Measurements from ENCODE around the gene NPAS1. TPM values are rescaled to one million over a fixed set of nuclear protein-coding genes. Genes with fewer than 3 reads are reported as not detected.

Gene NPAS1
- total RNA-seq, 1 donor from 2014 or later, result 3.6 TPM

DNA sequence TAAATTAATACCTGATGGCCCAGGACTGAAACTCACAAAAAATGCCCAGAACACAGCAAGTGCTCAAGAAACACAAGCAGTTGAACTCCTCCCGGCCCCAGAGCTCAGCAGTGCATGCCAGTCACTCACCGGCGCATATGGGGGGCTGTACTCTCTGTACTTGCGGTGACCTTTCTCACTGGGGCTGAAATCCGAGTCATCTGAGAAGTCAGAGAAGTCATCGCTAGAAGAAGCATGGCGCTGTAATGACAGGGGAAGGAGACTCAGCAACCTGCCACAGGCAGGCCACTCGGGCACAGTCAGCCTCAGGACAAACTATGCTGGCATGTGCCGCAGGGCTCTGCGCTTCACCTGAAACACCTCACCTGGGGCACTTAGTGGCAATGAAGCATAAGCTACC lies 74.2 kb downstream of the NPAS1 start:
- Mint-ChIP-seq H3K4me1 (ENCODE audit: low read depth, unreplicated experiment) (peaks cover 9% of the 10 kb centered on the region), H3K36me3 (ENCODE audit: low read depth, unreplicated experiment) (peaks cover 24% of the 10 kb centered on the region), H3K4me3 (ENCODE audit: unreplicated experiment) (no peak overlapping the region), H3K27me3 (ENCODE audit: low read depth, unreplicated experiment) (no peaks in the 10 kb centered on the region), H3K9me3 (ENCODE audit: unreplicated experiment) (no peaks in the 10 kb centered on the region), H3K27ac (ENCODE audit: unreplicated experiment) (no peak overlapping the region)
- peaks cover 74% of the 10 kb centered on the region for H3K79me2 ChIP-seq (ENCODE audit: insufficient read depth, low read length)
- no peaks in the 10 kb centered on the region for H3K27me3 ChIP-seq (ENCODE audit: insufficient read depth, low read length)
- H3K9me3 ChIP-seq (ENCODE audit: insufficient read depth, low read depth, low read length), result no peaks in the 10 kb centered on the region
- DNase-seq (ENCODE audit: low read depth) (no peak), FAIRE-seq (no peak)
- peaks cover 22% of the 10 kb centered on the region for H3K36me3 ChIP-seq (ENCODE audit: insufficient read depth, low read length)
- H4K20me1 ChIP-seq (ENCODE audit: insufficient read depth, low read length), result peaks cover 59% of the 10 kb centered on the region
- H3K9ac ChIP-seq (ENCODE audit: low read length), result no peak overlapping the region
- no peak overlapping the region for H3K4me3 ChIP-seq (ENCODE audit: insufficient read depth, low read depth, low read length)
- H3K4me2 ChIP-seq (ENCODE audit: low read length), result no peak overlapping the region
- H2AFZ ChIP-seq (ENCODE audit: low read depth, low read length), result no peak overlapping the region
- H3K27ac ChIP-seq (ENCODE audit: low read depth, low read length), result no peak overlapping the region
- peaks cover 31% of the 10 kb centered on the region for H3K4me1 ChIP-seq (ENCODE audit: insufficient read depth, low read length)
- TF ChIP-seq CTCF (IDR thresholded peaks at IDR 0.05; ENCODE audit: insufficient read depth, low read depth, low read length) (no peak), EZH2 (IDR thresholded peaks at IDR 0.05; ENCODE audit: insufficient read depth, low read length) (no peak)

DNA sequence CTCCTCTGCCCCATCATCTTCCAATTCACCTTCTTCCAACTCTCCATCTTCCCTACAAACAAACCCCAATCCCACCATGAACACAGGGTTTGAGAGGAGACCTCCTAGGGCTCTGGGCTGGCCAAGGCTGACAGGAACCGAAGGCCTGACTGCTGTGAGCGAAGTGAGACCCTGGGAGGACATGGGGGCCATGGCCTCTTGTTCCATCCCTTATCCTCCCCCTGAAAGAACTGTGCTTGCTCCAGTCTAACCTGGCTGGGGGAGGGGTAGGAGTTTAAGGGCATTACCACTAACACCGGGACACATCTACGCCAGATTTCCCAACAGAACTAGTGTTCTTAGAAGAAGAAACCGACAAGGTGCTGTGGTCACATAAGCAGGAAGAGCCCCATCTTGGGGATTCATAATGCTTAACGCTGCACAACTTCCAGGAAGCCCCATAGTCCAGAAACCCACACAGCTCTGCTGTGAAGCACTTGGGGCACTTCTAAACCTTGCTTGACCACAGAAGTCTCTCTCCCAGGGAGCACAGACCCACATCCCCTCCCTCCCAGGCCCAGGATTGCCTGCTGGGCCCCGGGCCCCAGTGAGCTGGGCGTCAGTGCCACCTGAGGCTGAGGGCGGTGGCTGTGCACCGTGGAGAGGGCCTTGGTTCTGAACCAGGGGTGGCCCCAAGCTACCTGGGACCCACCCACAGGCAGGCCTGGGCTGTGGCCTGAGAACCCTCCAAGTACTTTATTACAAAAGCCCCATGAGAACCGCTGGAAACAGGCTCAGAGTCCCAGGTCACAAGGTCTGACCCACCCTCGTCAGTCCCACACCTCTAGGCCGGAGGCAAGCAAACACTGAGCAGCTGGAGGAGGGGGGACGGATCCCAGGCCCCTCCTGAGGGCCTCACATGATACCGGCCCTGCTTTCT lies 75.2 kb downstream of the NPAS1 start:
- Histone ChIP-seq H3K4me1 (ENCODE audit: insufficient read depth, low read length) (peaks cover 31% of the 10 kb centered on the region), H3K27ac (ENCODE audit: low read depth, low read length) (peak overlapping the region; percentile 86), H3K27me3 (ENCODE audit: insufficient read depth, low read length) (no peaks in the 10 kb centered on the region), H3K9ac (ENCODE audit: low read length) (peak overlapping the region; percentile 72), H3K4me3 (ENCODE audit: insufficient read depth, low read depth, low read length) (no peak overlapping the region), H4K20me1 (ENCODE audit: insufficient read depth, low read length) (peaks cover 65% of the 10 kb centered on the region), H3K4me2 (ENCODE audit: low read length) (peak overlapping the region; percentile 14), H3K9me3 (ENCODE audit: insufficient read depth, low read depth, low read length) (no peaks in the 10 kb centered on the region), H3K79me2 (ENCODE audit: insufficient read depth, low read length) (peaks cover 79% of the 10 kb centered on the region), H2AFZ (ENCODE audit: low read depth, low read length) (no peak overlapping the region), H3K36me3 (ENCODE audit: insufficient read depth, low read length) (peaks cover 22% of the 10 kb centered on the region)
- no peak for TF ChIP-seq CTCF (IDR thresholded peaks at IDR 0.05; ENCODE audit: insufficient read depth, low read depth, low read length)
- TF ChIP-seq EZH2 (IDR thresholded peaks at IDR 0.05; ENCODE audit: insufficient read depth, low read length), result no peak
- peak; percentile 42 for DNase-seq (ENCODE audit: low read depth)
- no peak for FAIRE-seq
- Mint-ChIP-seq H3K27ac (ENCODE audit: unreplicated experiment) (peak overlapping the region; percentile 16), H3K36me3 (ENCODE audit: low read depth, unreplicated experiment) (peaks cover 24% of the 10 kb centered on the region), H3K4me3 (ENCODE audit: unreplicated experiment) (no peak overlapping the region), H3K4me1 (ENCODE audit: low read depth, unreplicated experiment) (peaks cover 9% of the 10 kb centered on the region), H3K27me3 (ENCODE audit: low read depth, unreplicated experiment) (no peaks in the 10 kb centered on the region), H3K9me3 (ENCODE audit: unreplicated experiment) (no peaks in the 10 kb centered on the region)

Other genes starting within 250 kb of the NPAS1 start
- gene SLC1A5, start 231.2 kb upstream of the NPAS1 start, total RNA-seq, result 233 and 270 TPM in 2 replicates
- 262 and 278 TPM in 2 replicates for gene AP2S1, start 169.0 kb upstream of the NPAS1 start, total RNA-seq
- gene ARHGAP35, start 158.8 kb upstream of the NPAS1 start, total RNA-seq, result 55.2 and 57.9 TPM in 2 replicates
- 36.5 and 39.9 TPM in 2 replicates for gene TMEM160, start 28.8 kb downstream of the NPAS1 start, total RNA-seq
- gene ZC3H4, start 93.9 kb downstream of the NPAS1 start, total RNA-seq, result 36.6 and 42.3 TPM in 2 replicates
- 107 and 133 TPM in 2 replicates for gene SAE1, start 111.0 kb downstream of the NPAS1 start, total RNA-seq
- gene BBC3, start 211.4 kb downstream of the NPAS1 start, total RNA-seq, result 43.5 and 54.6 TPM in 2 replicates
- 44.6 and 45.5 TPM in 2 replicates for gene CCDC9, start 236.7 kb downstream of the NPAS1 start, total RNA-seq

Data from astrocyte (in vitro differentiated cells and primary cell).